Hepatocyte (in vitro differentiated cells): ENCODE data around the gene CEACAM1.

Experiments
- EZH2 ChIP-seq: fragments of 200-600 bp; sonication (generic); IDR thresholded peaks from 2 replicates; pipeline ENCODE4 v1.6.1; 2016; ENCODE audit warnings: antibody characterized with exemption, mild to moderate bottlenecking, borderline replicate concordance
- EZH2phosphoT487 ChIP-seq: fragments of 200-600 bp; sonication (generic); IDR thresholded peaks from one replicate; pipeline ENCODE4 v1.6.1; 2018; ENCODE audit warnings: antibody characterized with exemption, mild to moderate bottlenecking, low read depth, moderate library complexity; ENCODE audit not compliant: unreplicated experiment, severe bottlenecking
- TF ChIP-seq, protein P1 (sequence below): fragments of 200-600 bp; sonication (generic); IDR thresholded peaks from 2 replicates; pipeline ENCODE4 v1.5.1; 2016; ENCODE audit warnings: antibody characterized with exemption, mild to moderate bottlenecking; ENCODE audit not compliant: poor library complexity

DNA sequence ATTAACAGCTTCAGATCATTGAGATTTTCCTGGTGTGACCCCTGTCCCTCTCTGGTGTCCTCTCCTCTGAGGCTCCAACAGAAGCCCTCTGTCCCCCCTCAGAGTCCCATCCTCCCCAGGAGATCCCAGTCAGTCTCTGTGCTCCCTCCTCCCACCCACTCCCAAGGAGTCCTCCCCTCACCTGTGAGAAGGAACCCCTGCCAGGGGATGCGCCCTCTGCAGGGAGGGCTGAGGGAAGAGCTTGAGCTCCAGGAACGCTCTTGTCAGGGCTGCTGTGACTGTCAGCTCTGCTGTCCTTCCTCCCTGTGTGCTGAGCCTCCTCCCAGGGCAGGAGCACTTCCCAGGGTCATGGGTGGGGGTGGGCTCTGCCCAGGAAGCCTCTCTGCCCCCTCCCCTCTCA is 33.2 kb upstream of the CEACAM1 start:
- TF ChIP-seq, protein P1, sequence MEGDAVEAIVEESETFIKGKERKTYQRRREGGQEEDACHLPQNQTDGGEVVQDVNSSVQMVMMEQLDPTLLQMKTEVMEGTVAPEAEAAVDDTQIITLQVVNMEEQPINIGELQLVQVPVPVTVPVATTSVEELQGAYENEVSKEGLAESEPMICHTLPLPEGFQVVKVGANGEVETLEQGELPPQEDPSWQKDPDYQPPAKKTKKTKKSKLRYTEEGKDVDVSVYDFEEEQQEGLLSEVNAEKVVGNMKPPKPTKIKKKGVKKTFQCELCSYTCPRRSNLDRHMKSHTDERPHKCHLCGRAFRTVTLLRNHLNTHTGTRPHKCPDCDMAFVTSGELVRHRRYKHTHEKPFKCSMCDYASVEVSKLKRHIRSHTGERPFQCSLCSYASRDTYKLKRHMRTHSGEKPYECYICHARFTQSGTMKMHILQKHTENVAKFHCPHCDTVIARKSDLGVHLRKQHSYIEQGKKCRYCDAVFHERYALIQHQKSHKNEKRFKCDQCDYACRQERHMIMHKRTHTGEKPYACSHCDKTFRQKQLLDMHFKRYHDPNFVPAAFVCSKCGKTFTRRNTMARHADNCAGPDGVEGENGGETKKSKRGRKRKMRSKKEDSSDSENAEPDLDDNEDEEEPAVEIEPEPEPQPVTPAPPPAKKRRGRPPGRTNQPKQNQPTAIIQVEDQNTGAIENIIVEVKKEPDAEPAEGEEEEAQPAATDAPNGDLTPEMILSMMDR, result no peak
- TF ChIP-seq EZH2, result no peak
- TF ChIP-seq EZH2phosphoT487, result no peak
